Type B pancreatic cell (in vitro differentiated cells): ENCODE data around the gene SMC5. TPM values are rescaled to one million over a fixed set of nuclear protein-coding genes. Genes with fewer than 3 reads are reported as not detected.
"Not testable (repeated sequence)": the region's sequence is repeated elsewhere in the genome, so short reads cannot be mapped to it uniquely, and the experiment has no call there.

Source experiments
- DNase-seq: peaks from one replicate; pipeline ENCODE4 v3.0.0; 2021; ENCODE audit warnings: mixed read lengths; ENCODE audit not compliant: unreplicated experiment; ENCODE audit errors: extremely low spot score
- H3K27ac Mint-ChIP-seq: 2 replicates; pipeline ENCODE4 v1.8.0; 2021; ENCODE audit warnings: mild to moderate bottlenecking, mixed read lengths
- H3K27me3 Mint-ChIP-seq: 2 replicates; pipeline ENCODE4 v1.8.0; 2021; ENCODE audit warnings: mixed read lengths
- H3K36me3 Mint-ChIP-seq: 2 replicates; pipeline ENCODE4 v1.8.0; 2021; ENCODE audit warnings: mixed read lengths
- H3K4me1 Mint-ChIP-seq: one replicate; pipeline ENCODE4 v1.8.0; 2021; ENCODE audit warnings: mixed read lengths; ENCODE audit not compliant: unreplicated experiment
- H3K4me3 Mint-ChIP-seq: 2 replicates; pipeline ENCODE4 v1.8.0; 2021; ENCODE audit warnings: mild to moderate bottlenecking, mixed read lengths
- H3K9me3 Mint-ChIP-seq: 2 replicates; pipeline ENCODE4 v1.8.0; 2021; ENCODE audit warnings: mixed read lengths
- CTCF ChIP-seq: fragments of 200-600 bp; sonication (generic); conservative IDR thresholded peaks from 2 replicates; pipeline ENCODE4 v1.5.0; 2021; ENCODE audit warnings: antibody characterized with exemption, mild to moderate bottlenecking
- total RNA-seq: library from RNA; stranded (reverse); gene quantifications from 2 replicates; pipeline ENCODE4 v1.2.1, GENCODE V29; 2021; ENCODE audit warnings: low replicate concordance

Gene SMC5
- total RNA-seq, 1 donor from 2014 or later, result 33.9 TPM

- H3K9me3 Mint-ChIP-seq, result no peaks in the 10 kb centered on the region
- DNase-seq, result no peak
- H3K4me3 Mint-ChIP-seq, result no peak overlapping the region
- H3K4me1 Mint-ChIP-seq, result peaks cover 17% of the 10 kb centered on the region
- H3K36me3 Mint-ChIP-seq, result no peaks in the 10 kb centered on the region
- H3K27me3 Mint-ChIP-seq, result no peaks in the 10 kb centered on the region
- no peak for TF ChIP-seq CTCF
- no peak overlapping the region for H3K27ac Mint-ChIP-seq
Observed at GRCh38 chr9:70228118-70228517, 30.7 kb upstream of the SMC5 start.

- no peaks in the 10 kb centered on the region for H3K27me3 Mint-ChIP-seq
- peaks cover 18% of the 10 kb centered on the region for H3K4me1 Mint-ChIP-seq
- peaks cover 2% of the 10 kb centered on the region for H3K36me3 Mint-ChIP-seq
- no peak for DNase-seq
- TF ChIP-seq CTCF, result no peak
- no peak overlapping the region for H3K27ac Mint-ChIP-seq
- H3K9me3 Mint-ChIP-seq, result peaks cover 2% of the 10 kb centered on the region
- peak overlapping the region; percentile 16 for H3K4me3 Mint-ChIP-seq
Observed at GRCh38 chr9:70228611-70229010, 30.2 kb upstream of the SMC5 start.

GRCh38 chr9:70229026-70229425 lies 29.8 kb upstream of the SMC5 start:
- H3K4me3 Mint-ChIP-seq, result peak overlapping the region; percentile 16
- H3K36me3 Mint-ChIP-seq, result peaks cover 5% of the 10 kb centered on the region
- peaks cover 22% of the 10 kb centered on the region for H3K4me1 Mint-ChIP-seq
- TF ChIP-seq CTCF, result no peak
- H3K27ac Mint-ChIP-seq, result no peak overlapping the region
- H3K9me3 Mint-ChIP-seq, result peaks cover 6% of the 10 kb centered on the region
- no peak for DNase-seq
- no peaks in the 10 kb centered on the region for H3K27me3 Mint-ChIP-seq

- Mint-ChIP-seq H3K36me3 (peaks cover 5% of the 10 kb centered on the region), H3K4me3 (no peak overlapping the region), H3K4me1 (peaks cover 22% of the 10 kb centered on the region), H3K27ac (no peak overlapping the region), H3K9me3 (peaks cover 6% of the 10 kb centered on the region), H3K27me3 (no peaks in the 10 kb centered on the region)
- TF ChIP-seq CTCF, result peak; percentile 65
- no peak for DNase-seq
Observed at GRCh38 chr9:70229579-70229978, 29.2 kb upstream of the SMC5 start.

- DNase-seq, result no peak
- Mint-ChIP-seq H3K4me3 (no peak overlapping the region), H3K9me3 (peaks cover 18% of the 10 kb centered on the region), H3K27me3 (no peaks in the 10 kb centered on the region), H3K36me3 (peaks cover 12% of the 10 kb centered on the region), H3K27ac (no peak overlapping the region), H3K4me1 (peaks cover 22% of the 10 kb centered on the region)
- TF ChIP-seq CTCF, result no peak
Observed at GRCh38 chr9:70232476-70232875, 26.3 kb upstream of the SMC5 start.

- H3K4me1 Mint-ChIP-seq, result peaks cover 13% of the 10 kb centered on the region
- peaks cover 12% of the 10 kb centered on the region for H3K36me3 Mint-ChIP-seq
- not testable (repeated sequence) for H3K27ac Mint-ChIP-seq
Observed at GRCh38 chr9:70234208-70234607, 24.6 kb upstream of the SMC5 start.

GRCh38 chr9:70245952-70246351 lies 12.8 kb upstream of the SMC5 start:
- H3K9me3 Mint-ChIP-seq, DNase-seq, H3K36me3 Mint-ChIP-seq, H3K4me1 Mint-ChIP-seq, H3K27ac Mint-ChIP-seq, H3K4me3 Mint-ChIP-seq, H3K27me3 Mint-ChIP-seq: not testable (repeated sequence)

More at GRCh38 chr9:70234208-70234607, 24.6 kb upstream of the SMC5 start:
- H3K9me3 Mint-ChIP-seq, result peaks cover 18% of the 10 kb centered on the region
- not testable (repeated sequence) for H3K27me3 Mint-ChIP-seq, DNase-seq, H3K4me3 Mint-ChIP-seq
